SH-SY5Y (cell line): ENCODE measurements around the gene ZBTB20.

Experiments used
- GATA2 ChIP-seq: IDR thresholded peaks from 2 replicates; pipeline ENCODE4 v1.6.1; 2011; ENCODE audit warnings: mild to moderate bottlenecking, low read depth, low read length
- GATA3 ChIP-seq: IDR thresholded peaks from 2 replicates; pipeline ENCODE4 v1.6.1; 2011; ENCODE audit warnings: low read depth, mild to moderate bottlenecking, low read length, moderate library complexity

The ZBTB20 gene

GRCh38 chr3:115074502-115074901 is 72.6 kb downstream of the ZBTB20 start:
- no peak for TF ChIP-seq GATA3
- TF ChIP-seq GATA2: no peak

- TF ChIP-seq GATA3 (no peak), GATA2 (no peak)
Observed at GRCh38 chr3:115072265-115073021, 74.6 kb downstream of the ZBTB20 start.

GRCh38 chr3:115071601-115072000 is 75.5 kb downstream of the ZBTB20 start:
- TF ChIP-seq GATA2 (no peak), GATA3 (no peak)

GRCh38 chr3:115071166-115071565 is 75.9 kb downstream of the ZBTB20 start:
- TF ChIP-seq GATA2: no peak
- no peak for TF ChIP-seq GATA3

- TF ChIP-seq GATA3 (no peak), GATA2 (no peak)
Observed at GRCh38 chr3:115068799-115069198, 78.3 kb downstream of the ZBTB20 start.

- TF ChIP-seq GATA2 (no peak), GATA3 (no peak)
Observed at GRCh38 chr3:115062412-115062956, 84.6 kb downstream of the ZBTB20 start.

GRCh38 chr3:115062009-115062408 is 85.1 kb downstream of the ZBTB20 start:
- TF ChIP-seq GATA2: no peak
- no peak for TF ChIP-seq GATA3

- no peak for TF ChIP-seq GATA2
- TF ChIP-seq GATA3: no peak
Observed at GRCh38 chr3:115052906-115053305, 94.2 kb downstream of the ZBTB20 start.

- TF ChIP-seq GATA3: no peak
- TF ChIP-seq GATA2: no peak
Observed at GRCh38 chr3:115042351-115042750, 104.7 kb downstream of the ZBTB20 start.

- TF ChIP-seq GATA2 (no peak), GATA3 (no peak)
Observed at GRCh38 chr3:115040673-115041286, 106.3 kb downstream of the ZBTB20 start.

- TF ChIP-seq GATA3 (no peak), GATA2 (no peak)
Observed at GRCh38 chr3:115040246-115040645, 106.8 kb downstream of the ZBTB20 start.

- TF ChIP-seq GATA3: no peak
- TF ChIP-seq GATA2: no peak
Observed at GRCh38 chr3:115038817-115039216, 108.3 kb downstream of the ZBTB20 start.

GRCh38 chr3:115022835-115023398 is 124.2 kb downstream of the ZBTB20 start:
- TF ChIP-seq GATA3 (no peak), GATA2 (no peak)

- no peak for TF ChIP-seq GATA3
- no peak for TF ChIP-seq GATA2
Observed at GRCh38 chr3:115022199-115022598, 124.9 kb downstream of the ZBTB20 start.

GRCh38 chr3:115021061-115021460 is 126.0 kb downstream of the ZBTB20 start:
- TF ChIP-seq GATA2: no peak
- TF ChIP-seq GATA3: no peak
